Breast epithelium (tissue), 3 donors: ENCODE results near the gene TCF23.

Source experiments
- CTCF ChIP-seq, 3 donors: fragments of 450-650 bp; IDR thresholded peaks; one replicate each; pipeline ENCODE4 v1.5.1; 2016 to 2017; ENCODE audit warnings: antibody characterized with exemption in 3 of 3, mild to moderate bottlenecking in 3 of 3, moderate library complexity in 3 of 3
- POLR2A ChIP-seq: fragments of 450-650 bp; IDR thresholded peaks from one replicate; pipeline ENCODE4 v1.6.1; 2016; ENCODE audit warnings: antibody characterized with exemption, mild to moderate bottlenecking, moderate library complexity

GRCh38 chr2:27117995-27118524 is 30.7 kb upstream of the TCF23 start:
- no peak for TF ChIP-seq CTCF (IDR thresholded peaks at IDR 0.05)
- TF ChIP-seq POLR2A, result no peak
